Endometrium (tissue), 2 donors: ENCODE results near the gene BNIP2.
"Not testable (repeated sequence)": the region's sequence is repeated elsewhere in the genome, so short reads cannot be mapped to it uniquely, and the experiment has no call there.

Source experiments
- FAIRE-seq: peaks from 2 replicates; lab custom pipeline; 2012; peaks lifted over from hg19 to GRCh38; lab: Jason Lieb, UNC
- donor health status: control.
- donor health status: control.

The BNIP2 gene, protein sequence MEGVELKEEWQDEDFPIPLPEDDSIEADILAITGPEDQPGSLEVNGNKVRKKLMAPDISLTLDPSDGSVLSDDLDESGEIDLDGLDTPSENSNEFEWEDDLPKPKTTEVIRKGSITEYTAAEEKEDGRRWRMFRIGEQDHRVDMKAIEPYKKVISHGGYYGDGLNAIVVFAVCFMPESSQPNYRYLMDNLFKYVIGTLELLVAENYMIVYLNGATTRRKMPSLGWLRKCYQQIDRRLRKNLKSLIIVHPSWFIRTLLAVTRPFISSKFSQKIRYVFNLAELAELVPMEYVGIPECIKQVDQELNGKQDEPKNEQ

DNA sequence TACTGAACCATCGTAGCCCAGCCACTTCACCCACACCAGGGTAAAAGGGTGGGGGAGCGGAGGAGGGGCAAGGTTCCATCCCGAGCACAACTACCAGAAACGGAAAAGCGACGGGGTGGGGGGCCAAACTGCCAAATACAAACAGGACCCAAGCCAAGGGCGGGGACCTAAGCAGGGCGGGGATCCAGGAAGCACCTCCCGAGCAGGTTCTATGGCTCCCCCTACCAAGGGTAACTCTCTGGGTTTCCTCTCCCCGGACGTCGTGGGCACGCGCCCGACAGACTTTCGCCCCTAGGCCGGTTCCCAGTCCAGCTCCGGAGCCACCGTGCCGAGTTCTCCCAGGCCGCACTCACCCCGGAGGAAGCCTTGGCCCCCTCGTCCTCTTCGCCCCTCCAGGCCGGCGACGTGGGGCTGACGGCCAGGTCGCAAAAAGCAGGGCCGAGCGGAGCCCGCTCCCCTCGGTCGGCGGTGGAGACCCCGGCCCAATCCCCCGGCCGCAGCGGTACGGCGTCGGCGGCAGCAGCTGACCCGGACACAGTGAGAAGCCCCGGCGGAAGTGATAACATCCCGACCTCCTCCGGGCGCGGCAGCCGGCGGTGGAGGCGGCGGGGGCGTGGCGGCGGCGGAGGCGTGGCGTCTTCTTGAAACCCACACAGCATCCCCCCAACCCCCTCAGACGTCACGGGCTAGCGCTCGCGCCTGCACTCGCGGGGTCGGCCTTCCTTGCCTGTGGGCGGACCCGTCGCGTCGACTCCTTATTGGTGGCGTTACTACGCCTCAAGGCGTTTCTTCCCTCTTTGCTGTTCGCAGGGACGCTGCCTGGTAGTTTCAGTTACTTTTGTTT, at the start of gene BNIP2:
Gene BNIP2, minus strand, starts transcription at position 539 of the 844 bp plus-strand sequence. CDS start 6,863 bp downstream, outside the sequence.
- peak; percentile 62 for FAIRE-seq

DNA sequence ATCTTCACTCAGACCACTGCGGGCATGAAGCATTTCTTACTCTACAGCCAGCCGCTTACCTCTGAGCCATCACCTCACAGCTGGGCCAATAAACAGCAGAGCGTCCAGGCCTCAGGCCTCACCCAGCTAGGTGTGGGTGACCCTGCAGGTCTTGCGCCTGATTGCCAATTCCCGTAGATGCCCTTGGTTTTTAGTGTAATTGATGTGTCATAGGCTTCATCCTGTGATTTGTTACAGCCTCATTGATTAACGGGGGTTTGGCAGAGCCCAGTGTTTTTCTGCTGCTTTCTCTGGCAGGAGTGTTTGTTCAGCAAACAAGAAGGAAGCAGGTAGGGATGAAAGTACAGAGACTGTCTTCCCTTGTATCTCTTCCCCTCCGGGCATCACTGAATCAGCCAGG, 49.6 kb upstream of the BNIP2 start:
- no peak for FAIRE-seq

DNA sequence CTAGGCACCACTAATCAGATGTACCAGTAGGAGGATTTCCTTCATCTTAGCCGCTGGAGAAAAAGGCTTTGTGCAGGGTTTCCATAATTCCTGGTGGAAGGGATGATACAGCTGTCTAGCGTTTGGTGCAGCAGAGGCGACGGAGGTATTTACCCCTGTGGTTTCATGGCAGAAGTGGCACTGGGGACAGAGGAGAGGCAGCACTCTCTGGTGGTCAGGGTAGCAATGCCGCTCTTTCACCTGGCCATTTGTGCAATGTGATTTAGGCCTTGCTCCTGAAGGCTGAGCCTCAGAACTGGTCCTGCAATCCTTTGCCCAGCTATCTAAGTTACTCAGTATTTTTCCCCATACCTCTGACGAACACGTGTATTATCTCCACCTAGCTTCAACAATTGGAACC, 47.1 kb upstream of the BNIP2 start:
- no peak for FAIRE-seq

DNA sequence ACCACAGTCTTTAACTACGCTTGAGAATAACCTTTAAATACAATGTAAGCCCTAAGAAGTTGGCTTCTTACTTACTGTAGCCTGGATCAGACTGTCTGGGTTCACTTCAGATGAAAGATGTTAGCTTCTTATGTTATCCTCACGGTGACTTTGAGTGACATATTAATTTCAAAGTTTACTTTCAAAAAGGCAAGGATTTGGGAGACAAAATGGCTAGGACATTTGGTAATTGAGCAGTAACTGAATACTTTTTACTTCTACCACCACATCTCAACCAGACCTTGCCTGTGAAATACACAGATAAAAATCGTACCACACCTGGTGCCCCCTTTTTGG, 36.0 kb upstream of the BNIP2 start:
- FAIRE-seq: no peak

DNA sequence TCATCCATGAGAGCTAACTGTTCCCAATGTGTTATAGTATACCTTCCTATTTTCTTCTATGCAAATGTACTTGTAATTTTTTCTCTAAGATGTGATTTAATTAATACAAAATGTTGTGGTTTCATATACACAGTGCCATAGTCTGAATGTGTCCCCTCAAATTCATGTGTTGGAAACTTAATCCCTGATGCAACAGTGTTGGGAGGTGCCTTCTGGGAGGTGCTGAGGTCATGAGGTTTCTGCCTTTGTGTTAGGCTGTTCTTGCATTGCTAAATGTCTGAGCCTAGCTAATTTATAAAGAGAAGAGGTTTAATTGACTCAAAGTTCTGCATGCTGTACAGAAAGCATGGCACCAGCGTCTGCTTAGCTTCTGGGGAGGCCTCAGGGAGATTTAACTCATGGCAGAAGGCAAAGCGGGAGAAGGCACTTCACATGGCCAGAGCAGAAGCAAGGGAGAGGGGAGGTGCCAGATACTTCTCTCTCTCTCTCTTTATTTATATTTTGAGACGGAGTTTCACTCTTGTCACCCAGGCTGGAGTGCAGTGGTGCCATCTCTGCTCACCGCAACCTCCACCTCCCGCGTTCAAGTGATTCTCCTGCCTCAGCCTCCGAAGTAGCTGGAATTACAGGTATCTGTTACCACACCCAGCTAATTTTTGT, 34.7 kb upstream of the BNIP2 start:
- FAIRE-seq: no peak

DNA sequence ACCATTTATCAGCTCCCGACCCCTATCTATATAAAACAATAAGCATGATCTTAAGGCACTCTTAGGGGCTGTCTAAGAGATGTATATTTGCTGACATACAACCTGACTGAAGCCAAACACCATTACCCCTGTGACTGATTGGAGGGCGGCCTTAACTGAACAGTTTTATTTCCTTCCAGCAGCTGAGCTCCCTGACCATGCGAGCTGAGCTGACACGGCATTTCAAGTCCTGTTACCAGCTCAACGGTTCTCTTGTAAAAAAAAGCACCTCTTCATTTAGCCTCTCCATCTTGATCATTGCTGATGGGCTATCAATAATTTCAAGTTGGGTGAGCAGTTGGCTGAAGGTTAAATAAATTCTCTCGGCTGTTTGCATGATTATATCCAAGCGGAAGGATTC, 33.4 kb upstream of the BNIP2 start:
- no peak for FAIRE-seq

DNA sequence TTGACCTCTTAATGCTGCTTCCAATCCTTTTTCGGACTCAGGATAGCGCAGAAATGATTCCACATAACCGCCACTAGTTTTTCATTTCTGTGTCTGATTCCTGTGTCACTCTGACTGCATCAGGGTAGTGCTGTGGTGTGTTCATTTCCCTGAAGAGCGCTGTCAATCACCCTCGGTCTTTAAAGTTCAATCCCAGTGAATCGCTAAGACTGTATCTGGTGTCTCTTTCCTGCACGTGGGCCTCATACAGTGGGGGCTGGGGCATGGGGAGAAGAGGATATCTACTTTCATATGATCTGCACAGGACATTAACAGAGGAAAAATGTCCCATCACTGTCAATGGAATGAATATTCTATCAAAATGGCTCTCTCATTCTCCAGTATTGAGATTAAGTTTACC, 32.9 kb upstream of the BNIP2 start:
- no peak for FAIRE-seq

DNA sequence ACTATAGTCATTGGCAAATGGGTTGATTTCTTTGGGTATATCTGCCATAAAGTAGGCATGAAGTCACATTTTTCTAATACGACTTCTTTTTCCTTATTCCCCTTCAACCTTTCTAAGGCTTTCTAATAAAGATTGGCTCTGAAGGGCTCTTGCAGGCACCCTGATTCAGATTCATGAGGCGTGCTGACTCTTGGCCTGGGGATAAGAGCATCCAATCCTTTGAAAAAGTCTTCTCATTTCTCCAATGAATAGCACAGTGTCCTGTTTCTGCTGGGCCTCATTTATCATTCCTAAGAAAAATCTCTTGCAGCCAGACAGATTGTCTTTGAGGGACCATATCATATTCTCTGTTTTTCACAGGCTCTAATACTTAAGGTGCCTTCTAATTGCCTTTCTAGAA, 32.3 kb upstream of the BNIP2 start:
- FAIRE-seq: no peak

DNA sequence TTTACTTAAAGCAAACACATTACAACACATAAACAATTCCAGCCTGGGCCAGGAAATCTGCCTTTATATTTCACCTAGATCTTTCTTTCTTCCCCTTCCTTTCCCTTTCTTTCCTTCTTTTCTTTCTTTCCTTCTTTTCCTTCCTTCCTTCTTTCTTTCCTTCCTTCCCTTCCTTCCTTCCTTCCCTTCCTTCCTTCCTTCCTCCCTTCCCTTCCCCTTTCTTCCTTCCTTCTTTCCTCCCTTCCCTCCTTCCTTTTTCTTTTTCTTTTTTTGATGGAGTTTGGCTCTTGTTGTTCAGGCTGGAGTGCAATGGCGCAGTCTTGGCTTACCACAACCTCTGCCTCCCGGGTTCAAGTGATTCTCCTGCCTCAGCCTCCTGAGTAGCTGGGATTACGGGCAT, 24.1 kb upstream of the BNIP2 start:
- no peak for FAIRE-seq

DNA sequence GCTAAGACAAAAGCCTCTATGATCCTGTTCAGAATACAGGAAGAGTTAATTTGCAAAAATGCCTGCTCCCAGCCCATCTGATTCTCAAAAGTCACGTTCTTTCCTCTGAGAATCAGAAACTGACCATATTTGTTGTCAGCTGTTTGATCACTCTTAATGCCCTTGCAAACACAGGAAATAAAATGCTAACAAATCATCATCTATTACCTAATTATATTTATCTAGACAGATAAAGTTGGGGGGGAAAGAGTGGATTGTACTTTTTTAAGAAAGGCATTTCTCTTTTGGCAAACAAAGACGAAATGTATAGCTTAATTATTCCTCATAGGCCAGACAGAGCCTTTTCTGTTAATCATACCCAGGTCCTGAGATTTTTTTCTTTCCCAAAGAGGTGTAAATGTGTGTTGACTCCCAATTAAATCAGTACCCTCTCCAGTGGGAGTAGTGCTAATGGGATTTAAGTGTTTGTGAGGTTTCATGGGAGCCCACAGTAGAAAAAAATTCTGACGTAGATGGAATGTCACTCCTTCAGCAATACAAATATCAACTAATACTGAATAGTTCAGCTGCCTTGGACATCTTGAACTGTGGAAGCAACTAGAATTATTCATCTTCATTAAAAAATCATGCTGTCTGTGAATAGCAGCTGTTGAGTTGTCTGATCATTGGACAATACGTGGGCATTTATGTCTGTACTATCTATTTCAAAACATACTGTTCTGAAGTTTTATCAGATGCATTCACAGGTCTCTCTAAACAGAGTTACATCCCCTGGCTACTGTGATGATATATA, 22.5 kb upstream of the BNIP2 start:
- FAIRE-seq: no peak

DNA sequence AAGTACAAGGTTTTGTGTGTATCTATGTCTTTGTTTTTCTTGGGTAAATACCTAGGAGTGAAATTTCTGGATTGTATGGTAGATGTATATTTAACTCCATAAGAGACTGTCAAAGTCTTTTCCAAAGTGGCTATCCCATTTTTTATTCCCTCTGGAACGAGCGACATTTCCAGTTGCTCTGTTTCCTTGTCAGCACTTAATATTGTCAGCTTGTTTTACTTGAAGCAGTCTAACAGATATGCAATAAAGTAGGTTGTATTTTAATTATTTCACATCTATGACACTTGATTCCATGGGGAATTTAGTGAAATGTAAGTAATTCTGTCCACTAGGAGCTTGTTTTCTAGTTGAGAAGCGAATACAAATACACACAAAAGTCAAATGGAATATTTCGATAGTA, 18.5 kb upstream of the BNIP2 start:
- FAIRE-seq: no peak

DNA sequence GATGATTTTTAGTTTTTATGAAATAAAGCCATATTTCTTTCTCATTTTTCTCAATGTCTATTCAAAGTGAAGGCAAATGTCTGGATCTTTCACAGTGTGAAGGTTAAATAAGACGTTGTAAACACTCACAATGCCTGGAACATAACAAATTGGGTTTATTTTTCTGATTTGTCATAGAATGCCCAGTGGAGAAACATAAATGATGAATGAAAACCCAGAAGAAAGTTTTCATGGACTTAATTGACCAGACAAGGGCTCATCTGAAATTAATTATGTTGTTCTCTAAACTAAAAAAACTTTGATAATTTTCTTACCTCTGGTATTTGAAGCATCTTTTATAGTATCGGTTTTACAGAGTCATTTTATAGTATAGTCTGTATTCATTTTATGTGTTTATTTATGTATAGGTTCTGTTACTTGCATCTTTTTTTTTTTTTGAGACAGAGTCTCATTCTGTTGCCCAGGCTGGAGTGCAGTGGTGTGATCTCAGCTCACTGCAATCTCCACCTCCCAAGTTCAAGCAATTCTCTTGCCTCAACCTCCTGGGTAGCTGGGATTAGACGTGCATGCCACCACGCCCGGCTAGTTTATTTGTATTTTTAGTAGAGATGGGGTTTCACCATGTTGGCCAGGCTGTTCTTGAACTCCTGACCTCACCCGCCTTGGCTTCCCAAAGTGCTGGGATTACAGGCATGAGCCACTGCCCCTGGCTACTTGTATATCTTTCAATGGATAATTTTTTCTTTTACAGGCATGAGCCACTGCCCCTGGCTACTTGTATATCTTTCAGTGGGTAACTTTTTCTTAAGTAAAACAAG, 15.1 kb upstream of the BNIP2 start:
- no peak for FAIRE-seq

DNA sequence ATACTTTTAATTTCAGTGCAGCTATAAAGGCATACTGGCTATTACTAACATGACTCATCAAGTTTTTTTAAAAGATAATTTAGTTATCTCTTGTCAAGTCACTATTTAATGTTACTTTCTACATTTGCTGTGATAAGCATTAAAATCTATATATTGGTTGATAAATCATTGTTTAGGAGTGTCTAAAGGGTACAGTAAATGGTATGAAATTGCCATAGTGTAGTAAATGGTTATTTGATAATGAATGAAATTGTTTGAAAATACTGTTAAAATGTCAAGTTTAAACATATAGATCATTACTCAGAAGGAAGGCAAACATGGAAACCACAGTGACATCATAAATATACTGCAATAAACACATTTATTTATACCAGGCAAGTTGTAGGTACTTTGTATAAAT, 13.2 kb upstream of the BNIP2 start:
- no peak for FAIRE-seq

DNA sequence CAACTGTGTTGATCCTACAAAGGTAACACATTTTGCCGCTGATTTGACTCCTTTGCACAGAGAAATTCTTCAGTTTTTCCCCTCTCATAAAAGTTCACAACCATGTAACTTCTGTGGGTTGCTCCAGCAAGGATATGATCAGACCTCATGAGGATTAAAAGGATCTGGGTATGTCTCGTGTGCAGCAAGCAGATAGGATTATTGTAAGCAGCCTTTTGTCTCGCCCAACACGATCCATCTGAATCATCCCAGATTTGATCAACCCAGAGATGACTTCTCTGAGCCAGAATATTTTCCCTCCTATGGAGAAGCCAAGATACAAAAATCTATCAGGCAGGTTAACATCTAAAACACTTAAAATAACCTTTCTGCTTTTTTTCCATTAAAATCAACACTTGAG, 12.8 kb upstream of the BNIP2 start:
- FAIRE-seq: no peak

DNA sequence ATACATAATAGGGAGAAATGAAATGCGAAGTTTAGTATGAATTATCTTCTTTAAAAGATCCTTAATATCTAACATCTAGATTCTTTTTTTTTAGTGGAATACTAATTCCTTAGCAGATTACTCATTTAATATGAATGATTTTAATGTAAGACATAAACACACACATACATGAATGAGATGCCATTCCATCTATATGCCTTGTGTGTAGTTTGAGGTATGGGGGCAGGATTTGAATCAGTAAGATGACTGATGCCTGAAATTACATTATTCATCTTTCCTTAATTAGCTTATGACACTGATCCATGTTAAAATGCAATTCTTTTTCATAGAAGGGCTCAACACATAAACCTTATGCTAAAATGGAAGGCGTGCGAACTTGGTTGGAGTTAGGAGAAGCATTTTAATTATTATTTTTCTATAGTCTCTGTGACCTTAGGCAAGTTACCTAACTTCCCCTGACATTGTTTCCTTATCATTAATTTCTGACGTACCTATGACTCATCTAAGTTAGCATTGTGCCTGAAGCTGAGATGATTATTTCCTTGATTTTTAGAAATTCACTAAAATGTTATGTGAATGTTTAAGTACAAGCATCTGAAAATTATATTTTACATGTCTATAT, 10.8 kb upstream of the BNIP2 start:
- FAIRE-seq: no peak

DNA sequence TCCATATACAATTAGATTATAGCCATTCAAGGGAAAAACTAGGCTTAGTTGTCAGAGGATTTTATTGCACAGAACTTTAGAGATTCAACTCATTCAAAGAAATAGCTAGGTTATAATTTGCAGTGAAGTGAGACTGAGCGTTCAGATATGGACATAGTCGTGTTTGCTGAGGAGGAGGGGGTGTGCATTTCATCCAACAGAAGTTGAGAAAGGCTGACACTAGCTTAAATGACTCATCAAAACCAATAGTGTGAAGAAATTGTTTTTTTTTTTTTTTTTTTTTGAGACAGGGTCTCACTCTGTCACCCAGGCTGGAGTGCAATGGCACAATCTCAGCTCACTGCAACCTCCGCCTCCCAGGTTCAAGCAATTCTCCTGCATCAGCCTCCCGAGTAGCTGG, 8.9 kb upstream of the BNIP2 start:
- FAIRE-seq: not testable (repeated sequence)

DNA sequence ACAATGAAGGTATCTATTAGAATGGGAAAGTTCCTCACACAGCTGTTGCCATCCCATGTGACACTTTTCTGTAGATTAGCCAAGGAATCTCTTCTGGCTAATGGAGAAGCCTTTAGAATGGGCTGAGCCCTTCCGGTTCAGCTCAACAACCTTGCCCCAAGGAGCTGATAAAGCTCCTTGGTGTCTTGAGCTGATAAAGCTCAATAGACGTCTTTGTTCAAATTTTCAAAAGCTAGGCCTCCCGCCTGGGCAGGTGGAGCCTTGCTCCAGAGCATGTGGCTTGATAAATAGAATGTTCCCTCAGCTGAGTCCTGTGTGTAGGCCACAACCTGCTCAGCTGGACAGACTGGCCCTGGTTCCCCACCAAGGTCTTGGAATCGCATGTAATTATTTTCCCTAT, 7.2 kb upstream of the BNIP2 start:
- no peak for FAIRE-seq

DNA sequence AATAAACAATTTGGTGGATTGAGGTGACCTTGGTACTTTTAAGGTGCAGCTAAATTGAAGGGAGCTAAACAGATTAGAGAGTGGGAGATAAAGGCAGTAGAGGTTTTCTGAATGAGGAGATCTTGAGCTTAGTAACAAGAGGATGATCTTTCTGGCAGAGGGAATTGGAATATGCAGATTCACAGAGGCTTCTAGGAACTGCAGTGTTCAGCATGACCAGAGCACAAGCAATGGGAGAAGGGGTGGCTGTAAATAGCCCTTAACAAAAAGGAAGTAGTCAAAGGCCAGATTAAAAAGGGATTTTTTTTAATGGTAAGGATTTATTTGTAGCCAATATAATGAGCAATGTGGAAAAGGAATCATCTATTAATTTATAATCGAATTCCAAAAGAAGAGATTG, 5.7 kb upstream of the BNIP2 start:
- no peak for FAIRE-seq

DNA sequence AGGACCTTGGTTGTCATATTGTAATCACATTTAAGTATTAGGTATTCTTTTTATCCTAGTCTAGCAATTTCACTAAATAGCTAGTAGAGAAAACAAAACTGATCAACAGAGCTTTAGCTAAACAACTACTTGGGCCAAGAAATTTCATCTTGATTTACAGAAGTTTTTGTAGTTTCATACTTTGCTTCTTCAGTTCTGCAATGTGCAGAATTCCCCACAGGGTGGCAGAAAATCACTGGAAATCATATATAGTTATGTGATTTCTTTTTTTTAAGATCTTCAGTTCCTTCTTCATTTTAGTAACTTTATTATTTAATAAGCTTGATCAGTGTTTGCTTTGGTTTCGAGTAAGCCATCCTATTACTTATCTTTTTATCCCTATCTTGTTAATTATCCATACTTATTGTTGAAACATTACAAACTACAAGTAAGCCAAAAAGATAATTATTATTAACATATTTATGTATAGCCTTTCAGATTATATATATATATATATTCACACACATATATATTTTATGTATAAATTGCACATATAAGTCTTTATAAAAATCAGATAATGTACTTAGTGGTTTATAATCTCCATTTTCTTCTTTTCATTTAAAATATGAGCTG, 2.2 kb upstream of the BNIP2 start:
- FAIRE-seq: peak; percentile 64

DNA sequence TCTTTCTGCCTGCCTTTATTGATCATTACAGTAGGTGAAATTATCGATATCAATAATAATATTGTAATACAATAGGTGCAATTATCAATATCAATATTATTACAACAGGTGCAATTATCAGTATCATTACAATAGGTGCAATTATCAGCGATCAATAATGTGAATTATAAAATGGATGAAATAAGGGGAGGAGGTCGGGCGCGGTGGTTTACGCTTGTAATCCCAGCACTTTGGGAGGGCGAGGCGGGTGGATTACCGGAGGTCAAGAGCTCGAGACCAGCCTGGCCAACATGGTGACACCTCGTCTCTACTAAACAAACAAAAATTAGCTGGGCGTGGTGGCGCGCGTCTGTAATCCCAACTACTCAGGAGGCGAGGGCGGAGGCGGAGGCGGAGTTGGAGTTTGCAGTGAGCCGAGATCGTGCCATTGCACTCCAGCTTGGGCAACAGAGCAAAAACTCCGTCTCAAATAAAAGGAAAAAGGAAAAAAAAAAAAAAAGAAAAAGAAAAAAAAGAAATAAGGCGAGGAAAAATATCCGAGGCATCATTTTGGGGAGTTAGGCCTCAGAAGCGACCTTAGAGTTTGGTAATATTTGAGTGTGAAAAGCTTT, 611 bp upstream of the BNIP2 start:
- FAIRE-seq: no peak
